H1 (cell line): Measurements from ENCODE around the gene TRMT6. TPM values are rescaled to one million over a fixed set of nuclear protein-coding genes. Genes with fewer than 3 reads are reported as not detected.

Experiments
- CTCF ChIA-PET: fragments of 300-600 bp; sonication (Branson Sonifier 250); formaldehyde crosslinking; loops from one replicate; lab custom pipeline; 2021; ENCODE audit not compliant: partially characterized antibody; lab: Charles Lee
- POLR2A ChIA-PET: fragments of 300-600 bp; sonication (Branson Sonifier 250); formaldehyde crosslinking; loops from one replicate; lab custom pipeline; 2021; ENCODE audit warnings: inconsistent platforms; ENCODE audit not compliant: partially characterized antibody; lab: Charles Lee
- DNase-seq, 2 experiments: peaks; one replicate each; pipeline versions ENCODE4 v3.0.0 to v3.0.0-alpha.2; 2010 to 2022; ENCODE audit warnings: low spot score in 2 of 2, low read depth in 1 of 2, mixed read lengths in 1 of 2
- FAIRE-seq: peaks from 2 replicates; lab custom pipeline; 2011; peaks lifted over from hg19 to GRCh38; lab: Jason Lieb, UNC
- H2AFZ ChIP-seq: 2 replicates; pipeline ENCODE4 v1.8.1; 2012; ENCODE audit warnings: low read length, inconsistent platforms
- H2AK5ac ChIP-seq: 2 replicates; pipeline ENCODE4 v1.6.1; 2013; ENCODE audit warnings: low read depth, low read length
- H2BK120ac ChIP-seq: replicated peaks from 2 replicates; pipeline ENCODE3; 2013; ENCODE audit warnings: low read depth, low read length, inconsistent platforms
- H2BK12ac ChIP-seq: 2 replicates; pipeline ENCODE4 v1.6.1; 2013; ENCODE audit warnings: low read depth, low read length
- H2BK15ac ChIP-seq: 2 replicates; pipeline ENCODE4 v1.6.1; 2013; ENCODE audit warnings: low read length
- H2BK20ac ChIP-seq: 2 replicates; pipeline ENCODE4 v1.6.1; 2013; ENCODE audit warnings: low read length
- H2BK5ac ChIP-seq: 2 replicates; pipeline ENCODE4 v1.6.1; 2013; ENCODE audit warnings: low read depth, low read length
- H3K14ac ChIP-seq: 2 replicates; pipeline ENCODE4 v1.6.1; 2013; ENCODE audit warnings: inconsistent platforms; ENCODE audit not compliant: insufficient read length
- H3K18ac ChIP-seq: 2 replicates; pipeline ENCODE4 v1.6.1; 2013; ENCODE audit warnings: low read length; ENCODE audit errors: extremely low read depth
- H3K23ac ChIP-seq: 2 replicates; pipeline ENCODE4 v1.6.1; 2013; ENCODE audit warnings: inconsistent platforms; ENCODE audit not compliant: insufficient read length
- H3K23me2 ChIP-seq: 2 replicates; pipeline ENCODE4 v1.6.1; 2013; ENCODE audit warnings: low read depth, low read length
- H3K27ac ChIP-seq: 2 replicates; pipeline ENCODE4 v1.6.1; 2011; ENCODE audit warnings: low read depth, low read length, inconsistent platforms
- H3K27me3 ChIP-seq, 4 experiments: replicated peaks in 1 of 4; 1 replicate in 1 of 4; 2 replicates in 3 of 4; pipeline versions ENCODE4 v1.6.1 to v1.8.1; 2011 to 2013; ENCODE audit warnings: low read length in 3 of 4, mild to moderate bottlenecking in 3 of 4, inconsistent platforms in 2 of 4, mixed read lengths in 2 of 4, moderate library complexity in 1 of 4; ENCODE audit not compliant: control insufficient read depth in 3 of 4, insufficient read depth in 3 of 4; ENCODE audit errors: extremely low read depth in 1 of 4
- H3K36me3 ChIP-seq, 4 experiments: 2 replicates each; pipeline versions ENCODE4 v1.6.1 to v1.8.1; 2011 to 2013; ENCODE audit warnings: mild to moderate bottlenecking in 4 of 4, low read length in 3 of 4, moderate library complexity in 2 of 4, control low read depth in 1 of 4, inconsistent platforms in 1 of 4; ENCODE audit not compliant: insufficient read depth in 4 of 4, control insufficient read depth in 2 of 4
- H3K4ac ChIP-seq: replicated peaks from 2 replicates; pipeline ENCODE3; 2013; ENCODE audit warnings: low read length, low read depth, mixed read lengths, inconsistent platforms; ENCODE audit not compliant: insufficient read length
- H3K4me1 ChIP-seq, 4 experiments: replicated peaks in 1 of 4; 1 replicate in 1 of 4; 2 replicates in 3 of 4; pipeline versions ENCODE4 v1.6.1 to v1.8.1; 2011 to 2013; ENCODE audit warnings: low read length in 3 of 4, inconsistent platforms in 2 of 4, mixed read lengths in 1 of 4; ENCODE audit not compliant: insufficient read depth in 4 of 4, control insufficient read depth in 3 of 4
- H3K4me2 ChIP-seq, 2 experiments: 2 replicates each; pipeline versions ENCODE4 v1.6.1 to v1.8.1; 2011 to 2013; ENCODE audit warnings: low read depth in 2 of 2, low read length in 2 of 2, control low read depth in 1 of 2, inconsistent platforms in 1 of 2, mild to moderate bottlenecking in 1 of 2; ENCODE audit not compliant: insufficient read depth in 1 of 2
- H3K4me3 ChIP-seq, 4 experiments: fragments of 200-600, 300-600 bp in 1 of 4; sonication (generic), shearing (Covaris generic), sonication (Bioruptor Twin) in 1 of 4; 2 replicates each; pipeline versions ENCODE4 v1.5.1 to v1.8.1; 2011 to 2016; ENCODE audit warnings: low read length in 4 of 4, low read depth in 3 of 4, control low read depth in 2 of 4, inconsistent platforms in 2 of 4, mild to moderate bottlenecking in 2 of 4, mixed read lengths in 1 of 4, moderate library complexity in 1 of 4; ENCODE audit not compliant: insufficient read depth in 2 of 4; ENCODE audit errors: extremely low read depth in 1 of 4
- H3K56ac ChIP-seq: replicated peaks from 2 replicates; pipeline ENCODE3; 2013; ENCODE audit warnings: low read depth, mild to moderate bottlenecking, mixed read lengths, low read length, inconsistent platforms; ENCODE audit not compliant: insufficient read length
- H3K79me1 ChIP-seq: 2 replicates; pipeline ENCODE4 v1.6.1; 2013; ENCODE audit warnings: low read depth, low read length, control low read depth
- H3K79me2 ChIP-seq, 2 experiments: 2 replicates each; pipeline versions ENCODE4 v1.6.1 to v1.8.1; 2012 to 2013; ENCODE audit warnings: low read length in 2 of 2, mild to moderate bottlenecking in 2 of 2, inconsistent platforms in 1 of 2; ENCODE audit not compliant: insufficient read depth in 2 of 2, control insufficient read depth in 1 of 2
- H3K9ac ChIP-seq, 4 experiments: replicated peaks in 1 of 4; 1 replicate in 1 of 4; 2 replicates in 3 of 4; pipeline versions ENCODE4 v1.6.1 to v1.8.1; 2011 to 2013; ENCODE audit warnings: low read depth in 3 of 4, low read length in 3 of 4, control low read depth in 2 of 4, mild to moderate bottlenecking in 2 of 4, moderate library complexity in 2 of 4, inconsistent platforms in 1 of 4; ENCODE audit errors: extremely low read depth in 1 of 4
- H3K9me3 ChIP-seq, 2 experiments: 2 replicates each; pipeline versions ENCODE4 v1.6.1 to v1.8.1; 2012 to 2013; ENCODE audit warnings: mild to moderate bottlenecking in 2 of 2, moderate library complexity in 2 of 2, control low read depth in 1 of 2, inconsistent platforms in 1 of 2, low read depth in 1 of 2, low read length in 1 of 2, mixed read lengths in 1 of 2; ENCODE audit not compliant: insufficient read depth in 2 of 2
- H4K20me1 ChIP-seq, 2 experiments: replicated peaks in 1 of 2; 2 replicates each; pipeline versions ENCODE3 to v1.8.1; 2011 to 2013; ENCODE audit warnings: inconsistent platforms in 2 of 2, low read length in 2 of 2, mild to moderate bottlenecking in 1 of 2; ENCODE audit not compliant: insufficient read depth in 2 of 2, control insufficient read depth in 1 of 2
- H4K5ac ChIP-seq: 2 replicates; pipeline ENCODE4 v1.6.1; 2013; ENCODE audit warnings: low read length, low read depth, mixed read lengths, inconsistent platforms; ENCODE audit not compliant: insufficient read length
- H4K8ac ChIP-seq: 2 replicates; pipeline ENCODE4 v1.8.0; 2013; ENCODE audit warnings: mild to moderate bottlenecking, moderate library complexity, low read length, inconsistent platforms; ENCODE audit not compliant: insufficient read depth; ENCODE audit errors: extremely low read depth
- H4K91ac ChIP-seq: replicated peaks from 2 replicates; pipeline ENCODE3; 2013; ENCODE audit warnings: low read length, mixed read lengths, inconsistent platforms; ENCODE audit not compliant: insufficient read length
- CHD1 ChIP-seq: IDR thresholded peaks from 2 replicates; pipeline ENCODE4 v1.6.1; 2012; ENCODE audit warnings: low read depth, low read length, improper control_type of control experiment
- MAFK ChIP-seq: IDR thresholded peaks from 2 replicates; pipeline ENCODE4 v1.6.1; 2012; ENCODE audit warnings: low read depth, mild to moderate bottlenecking, improper control_type of control experiment, low read length
- RXRA ChIP-seq: IDR thresholded peaks from 2 replicates; pipeline ENCODE4 v1.6.1; 2011; ENCODE audit warnings: low read depth, mild to moderate bottlenecking, low read length, moderate library complexity; ENCODE audit not compliant: insufficient read depth
- SIN3A ChIP-seq, 2 experiments: IDR thresholded peaks in 1 of 2; conservative IDR thresholded peaks in 1 of 2; 2 replicates each; pipeline ENCODE4 v1.6.1; 2011 to 2012; ENCODE audit warnings: low read length in 2 of 2, improper control_type of control experiment in 1 of 2, low read depth in 1 of 2, mild to moderate bottlenecking in 1 of 2
- TAF1 ChIP-seq: IDR thresholded peaks from 2 replicates; pipeline ENCODE4 v1.6.1; 2011; ENCODE audit warnings: mild to moderate bottlenecking, low read depth, low read length
- WGBS, 2 experiments: shearing (Covaris generic) in 1 of 2; methylation state at CpG; one replicate each; pipeline versions ENCODE4 v1.1.6 to v1.1.7; 2013 to 2015; ENCODE audit warnings: low lambda C conversion rate in 2 of 2, mixed read lengths in 2 of 2, inconsistent platforms in 1 of 2, low coverage in 1 of 2, missing lambda C conversion rate in 1 of 2; ENCODE audit not compliant: insufficient replicate concordance in 2 of 2, insufficient coverage in 1 of 2, insufficient read length in 1 of 2; ENCODE audit errors: extremely low coverage in 1 of 2, missing lambda C conversion rate in 1 of 2; 5-methylcytosine and 5-hydroxymethylcytosine counted together
- polyA plus RNA-seq, 7 experiments: library from polyadenylated mRNA; depleted of rRNA in 3 of 7; stranded (reverse) in 5 of 7; unstranded in 2 of 7; fragments of >200 nt in 5 of 7; fragments of 200-250 nt in 2 of 7; gene quantifications; 1 replicate in 5 of 7; 2 replicates in 1 of 7; 4 replicates in 1 of 7; pipeline versions ENCODE4 v1.2.1 to v1.2.3, GENCODE V29; 2011 to 2013; ENCODE audit warnings: missing spikeins in 2 of 7, mixed read lengths in 2 of 7
- total RNA-seq: library from RNA; stranded (reverse); fragmentation: NEBNext Ultra II Directional; extraction: Animal tissue kit (Norgen Biotek cat#: 25700); gene quantifications from 2 replicates; pipeline ENCODE4 v1.2.1, GENCODE V29; 2021

Gene TRMT6
- total and polyA plus RNA-seq, 2 of the 8 experiments (the other 6 are each of a cell fraction or from before 2014, with no cell fraction given), result 6.9 to 23.3 TPM

DNA sequence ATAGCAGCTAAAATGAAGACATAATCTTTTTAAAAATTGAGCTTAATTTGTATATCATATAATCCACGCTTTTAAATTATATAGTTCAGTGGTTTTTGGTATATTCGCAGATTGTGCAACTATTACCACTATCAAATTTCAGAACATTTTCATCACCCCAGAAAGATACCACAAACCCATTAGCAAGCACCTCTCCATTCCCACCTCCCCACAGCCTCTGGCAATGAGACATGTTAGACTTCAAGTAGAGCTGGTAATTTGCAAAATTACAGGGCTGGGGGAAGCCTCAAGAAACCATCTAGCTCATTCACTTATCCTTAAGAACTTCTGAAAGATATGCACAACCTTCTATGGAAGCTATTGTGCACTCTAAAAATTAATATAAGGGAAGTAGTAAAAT is 37.2 kb downstream of the TRMT6 start:
- 90% methylated on average over 2 of the region's 2 CpGs; no CpG with 5 or more reads in 1 of the 2 experiments for WGBS, 2 experiments
- no peak overlapping the region for H2BK12ac ChIP-seq
- no peak overlapping the region for H3K27ac ChIP-seq
- no peak overlapping the region for H3K14ac ChIP-seq
- H3K9me3 ChIP-seq, result no peaks in the 10 kb centered on the region
- H3K23me2 ChIP-seq, result peaks cover 5% of the 10 kb centered on the region; the same call in 1 of the 2 replicates
- POLR2A ChIA-PET, result interaction anchor here (0.7 kb wide), 1 partner anchor 59 kb away, joined by 3 read pairs; no protein-coding TSS in a partner anchor
- no peak overlapping the region for H2BK15ac ChIP-seq
- DNase-seq, result no peak
- H2AFZ ChIP-seq, result no peak overlapping the region
- no peak overlapping the region for H4K91ac ChIP-seq
- FAIRE-seq, result no peak
- peaks cover 0 to 3% (median 0%) of the 10 kb centered on the region in 4 experiments; a peak in 1 of 7 replicates for H3K4me1 ChIP-seq
- H3K79me1 ChIP-seq, result no peaks in the 10 kb centered on the region
- no peak for TF ChIP-seq SIN3A (conservative IDR thresholded peaks at IDR 0.05 in 1 of 2, IDR thresholded peaks at IDR 0.05 in 1 of 2; ENCODE audit: low read depth in 1 of 2, low read length in 2 of 2)
- no peak for TF ChIP-seq RXRA
- TF ChIP-seq TAF1, result no peak
- no peak for TF ChIP-seq CHD1
- no peak for TF ChIP-seq MAFK
- H3K4me3 ChIP-seq, result no peak overlapping the region
- H2BK20ac ChIP-seq, result no peak overlapping the region
- H4K8ac ChIP-seq, result no peak overlapping the region
- H3K18ac ChIP-seq, result no peak overlapping the region
- H3K36me3 ChIP-seq, result no peaks in the 10 kb centered on the region
- no peaks in the 10 kb centered on the region for H4K20me1 ChIP-seq
- no peak overlapping the region for H3K4ac ChIP-seq
- no peak overlapping the region for H3K56ac ChIP-seq
- H3K27me3 ChIP-seq, result no peaks in the 10 kb centered on the region
- H2BK5ac ChIP-seq, result no peak overlapping the region
- no peak overlapping the region for H2AK5ac ChIP-seq
- H2BK120ac ChIP-seq, result no peak overlapping the region
- no peaks in the 10 kb centered on the region for H3K79me2 ChIP-seq
- H3K23ac ChIP-seq, result no peak overlapping the region
- no peak overlapping the region for H3K9ac ChIP-seq
- CTCF ChIA-PET, result interaction anchor here (1.3 to 1.5 kb wide), 4 partner anchors 10 to 385 kb away, joined by 3 to 4 read pairs (median 4); partner anchors contain the start of genes MCM8 and TRMT6
- no peak overlapping the region for H3K4me2 ChIP-seq
- H4K5ac ChIP-seq, result no peak overlapping the region
